HG03342 (cell line): ENCODE results near the gene DHX38.
"Not testable (repeated sequence)": the region's sequence is repeated elsewhere in the genome, so short reads cannot be mapped to it uniquely, and the experiment has no call there.

Experiments
- ATAC-seq: cut with Tn5 transposase; IDR thresholded peaks from one replicate; pipeline ENCODE4 v1.9.1; 2021; ENCODE audit warnings: mild to moderate bottlenecking, moderate library complexity; ENCODE audit not compliant: unreplicated experiment

Gene DHX38

GRCh38 chr16:72093448-72094265 lies at the start of gene DHX38, which contains the start of gene TXNL4B:
TSS of gene DHX38 (plus strand) at chr16:72093847. CDS start at chr16:72096158, 2,311 bp downstream.
TSS of gene TXNL4B (minus strand) at chr16:72093620. CDS start at chr16:72090749, 2,871 bp downstream.
- peak; percentile 95 for ATAC-seq

GRCh38 chr16:72044296-72044695 lies 49.4 kb upstream of the DHX38 start:
- no peak for ATAC-seq

GRCh38 chr16:72044825-72045359 lies 48.8 kb upstream of the DHX38 start:
- ATAC-seq, result no peak

GRCh38 chr16:72049110-72049509 lies 44.5 kb upstream of the DHX38 start:
- ATAC-seq, result no peak

GRCh38 chr16:72050769-72051464 lies 42.7 kb upstream of the DHX38 start:
- no peak for ATAC-seq

GRCh38 chr16:72051818-72052217 lies 41.8 kb upstream of the DHX38 start:
- no peak for ATAC-seq

- ATAC-seq, result not testable (repeated sequence)
Observed at GRCh38 chr16:72054254-72054847, 39.3 kb upstream of the DHX38 start, which contains the start of gene HP. TSS of gene HP (plus strand) at chr16:72054505. CDS start at chr16:72054653, 148 bp downstream.

- no peak for ATAC-seq
Observed at GRCh38 chr16:72055911-72056310, 37.7 kb upstream of the DHX38 start.

GRCh38 chr16:72057313-72057712 lies 36.3 kb upstream of the DHX38 start:
- not testable (repeated sequence) for ATAC-seq

- ATAC-seq, result not testable (repeated sequence)
Observed at GRCh38 chr16:72059060-72059459, 34.6 kb upstream of the DHX38 start.

GRCh38 chr16:72060405-72060804 lies 33.2 kb upstream of the DHX38 start:
- no peak for ATAC-seq

- ATAC-seq, result no peak
Observed at GRCh38 chr16:72061564-72061963, 32.1 kb upstream of the DHX38 start.

GRCh38 chr16:72064361-72064894 lies 29.2 kb upstream of the DHX38 start:
- no peak for ATAC-seq

GRCh38 chr16:72066747-72067146 lies 26.9 kb upstream of the DHX38 start:
- no peak for ATAC-seq

- no peak for ATAC-seq
Observed at GRCh38 chr16:72068930-72069329, 24.7 kb upstream of the DHX38 start.

GRCh38 chr16:72072514-72073342 lies 20.9 kb upstream of the DHX38 start:
- no peak for ATAC-seq

- no peak for ATAC-seq
Observed at GRCh38 chr16:72073560-72074230, 20.0 kb upstream of the DHX38 start.

- not testable (repeated sequence) for ATAC-seq
Observed at GRCh38 chr16:72075067-72075466, 18.6 kb upstream of the DHX38 start.

- ATAC-seq, result not testable (repeated sequence)
Observed at GRCh38 chr16:72076991-72077706, 16.5 kb upstream of the DHX38 start.
